Endothelial cell (in vitro differentiated cells): ENCODE measurements around the gene TUSC1. TPM values are rescaled to one million over a fixed set of nuclear protein-coding genes. Genes with fewer than 3 reads are reported as not detected.
"Not testable (repeated sequence)": the region's sequence is repeated elsewhere in the genome, so short reads cannot be mapped to it uniquely, and the experiment has no call there.

ENCODE experiments used
- DNase-seq: peaks from one replicate; pipeline ENCODE4 v3.0.0; 2021; ENCODE audit warnings: low spot score
- H3K27ac Mint-ChIP-seq: one replicate; pipeline ENCODE4 v1.8.0; 2021; ENCODE audit warnings: mixed read lengths, inconsistent platforms; ENCODE audit not compliant: unreplicated experiment
- H3K27me3 Mint-ChIP-seq: one replicate; pipeline ENCODE4 v1.8.0; 2021; ENCODE audit warnings: mild to moderate bottlenecking, moderate library complexity, mixed read lengths, inconsistent platforms; ENCODE audit not compliant: unreplicated experiment
- H3K36me3 Mint-ChIP-seq: one replicate; pipeline ENCODE4 v1.8.0; 2021; ENCODE audit warnings: mild to moderate bottlenecking, low read depth, mixed read lengths, inconsistent platforms; ENCODE audit not compliant: unreplicated experiment
- H3K4me1 Mint-ChIP-seq: one replicate; pipeline ENCODE4 v1.8.0; 2021; ENCODE audit warnings: mild to moderate bottlenecking, mixed read lengths, inconsistent platforms; ENCODE audit not compliant: unreplicated experiment
- H3K4me3 Mint-ChIP-seq: one replicate; pipeline ENCODE4 v1.8.0; 2021; ENCODE audit warnings: mild to moderate bottlenecking, mixed read lengths, inconsistent platforms; ENCODE audit not compliant: unreplicated experiment
- H3K9me3 Mint-ChIP-seq: one replicate; pipeline ENCODE4 v1.8.0; 2021; ENCODE audit warnings: mixed read lengths, inconsistent platforms; ENCODE audit not compliant: unreplicated experiment
- total RNA-seq: library from RNA; stranded (reverse); fragmentation: NEBNext Ultra II Directional; extraction: Animal tissue kit (Norgen Biotek cat#: 25700); gene quantifications from one replicate; pipeline ENCODE4 v1.2.1, GENCODE V29; 2021; ENCODE audit not compliant: unreplicated experiment
- TF ChIP-seq, protein P1 (sequence below): fragments of 200-600 bp; sonication (generic); IDR thresholded peaks from one replicate; pipeline ENCODE4 v1.5.0; 2021; ENCODE audit warnings: antibody characterized with exemption; ENCODE audit not compliant: unreplicated experiment

Gene TUSC1
- total RNA-seq, 1 donor from 2014 or later, result 3.8 TPM

GRCh38 chr9:25677301-25678146, 720 bp downstream of the TUSC1 start:
- Mint-ChIP-seq H3K4me1 (peaks cover 4% of the 10 kb centered on the region), H3K4me3 (peak overlapping the region; percentile 85), H3K9me3 (no peaks in the 10 kb centered on the region), H3K27me3 (no peaks in the 10 kb centered on the region), H3K36me3 (no peaks in the 10 kb centered on the region), H3K27ac (peak overlapping the region; percentile 26)
- DNase-seq, result peak; percentile 59
- TF ChIP-seq, protein P1, sequence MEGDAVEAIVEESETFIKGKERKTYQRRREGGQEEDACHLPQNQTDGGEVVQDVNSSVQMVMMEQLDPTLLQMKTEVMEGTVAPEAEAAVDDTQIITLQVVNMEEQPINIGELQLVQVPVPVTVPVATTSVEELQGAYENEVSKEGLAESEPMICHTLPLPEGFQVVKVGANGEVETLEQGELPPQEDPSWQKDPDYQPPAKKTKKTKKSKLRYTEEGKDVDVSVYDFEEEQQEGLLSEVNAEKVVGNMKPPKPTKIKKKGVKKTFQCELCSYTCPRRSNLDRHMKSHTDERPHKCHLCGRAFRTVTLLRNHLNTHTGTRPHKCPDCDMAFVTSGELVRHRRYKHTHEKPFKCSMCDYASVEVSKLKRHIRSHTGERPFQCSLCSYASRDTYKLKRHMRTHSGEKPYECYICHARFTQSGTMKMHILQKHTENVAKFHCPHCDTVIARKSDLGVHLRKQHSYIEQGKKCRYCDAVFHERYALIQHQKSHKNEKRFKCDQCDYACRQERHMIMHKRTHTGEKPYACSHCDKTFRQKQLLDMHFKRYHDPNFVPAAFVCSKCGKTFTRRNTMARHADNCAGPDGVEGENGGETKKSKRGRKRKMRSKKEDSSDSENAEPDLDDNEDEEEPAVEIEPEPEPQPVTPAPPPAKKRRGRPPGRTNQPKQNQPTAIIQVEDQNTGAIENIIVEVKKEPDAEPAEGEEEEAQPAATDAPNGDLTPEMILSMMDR, result no peak

DNA sequence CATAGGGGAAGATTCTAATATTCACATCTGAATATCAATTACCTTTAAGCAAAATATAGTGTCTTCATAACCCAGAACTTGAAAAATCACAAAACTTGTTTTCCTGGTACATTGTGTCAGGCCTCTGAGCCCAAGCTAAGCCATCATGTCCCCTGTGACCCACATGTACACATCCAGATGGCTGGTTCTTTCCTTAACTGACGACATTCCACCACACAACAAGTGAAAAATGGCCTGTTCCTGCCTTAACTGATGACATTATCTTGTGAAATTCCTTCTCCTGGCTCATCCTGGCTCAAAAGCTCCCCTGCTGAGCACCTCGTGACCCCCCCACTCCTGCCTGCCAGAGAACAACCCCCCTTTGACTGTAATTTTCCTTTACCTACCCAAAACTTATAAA, 2.4 kb downstream of the TUSC1 start:
- H3K4me1 Mint-ChIP-seq, H3K9me3 Mint-ChIP-seq, H3K4me3 Mint-ChIP-seq, H3K27me3 Mint-ChIP-seq, H3K36me3 Mint-ChIP-seq, DNase-seq, H3K27ac Mint-ChIP-seq: not testable (repeated sequence)

- Mint-ChIP-seq H3K36me3 (no peaks in the 10 kb centered on the region), H3K27me3 (no peaks in the 10 kb centered on the region), H3K4me3 (no peak overlapping the region), H3K27ac (no peak overlapping the region), H3K9me3 (no peaks in the 10 kb centered on the region), H3K4me1 (no peaks in the 10 kb centered on the region)
- TF ChIP-seq, protein P1, result no peak
- no peak for DNase-seq
These were observed 19.7 kb downstream of the TUSC1 start for GRCh38 chr9:25658571-25658970.

DNA sequence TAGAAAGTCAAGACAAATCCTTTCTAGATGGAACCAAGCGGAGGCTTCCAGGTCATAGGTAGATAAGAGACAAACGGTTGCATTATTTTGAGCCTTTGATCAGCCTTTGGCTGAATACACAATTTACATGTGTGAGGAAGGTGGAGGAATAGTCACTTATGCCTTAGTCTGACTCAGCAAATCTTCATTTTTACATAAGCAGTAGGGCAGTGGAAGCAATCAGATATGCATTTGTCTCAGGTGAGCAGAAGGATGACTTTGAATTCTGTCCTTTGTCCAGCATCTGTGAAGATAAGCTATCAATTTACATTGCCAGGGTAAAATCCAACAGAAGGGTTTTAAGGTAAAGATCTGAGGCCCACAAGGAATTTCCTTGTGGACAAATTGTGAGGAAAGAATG, 23.8 kb downstream of the TUSC1 start:
- H3K36me3 Mint-ChIP-seq, result no peaks in the 10 kb centered on the region
- H3K27ac Mint-ChIP-seq, result no peak overlapping the region
- TF ChIP-seq, protein P1, result no peak

DNA sequence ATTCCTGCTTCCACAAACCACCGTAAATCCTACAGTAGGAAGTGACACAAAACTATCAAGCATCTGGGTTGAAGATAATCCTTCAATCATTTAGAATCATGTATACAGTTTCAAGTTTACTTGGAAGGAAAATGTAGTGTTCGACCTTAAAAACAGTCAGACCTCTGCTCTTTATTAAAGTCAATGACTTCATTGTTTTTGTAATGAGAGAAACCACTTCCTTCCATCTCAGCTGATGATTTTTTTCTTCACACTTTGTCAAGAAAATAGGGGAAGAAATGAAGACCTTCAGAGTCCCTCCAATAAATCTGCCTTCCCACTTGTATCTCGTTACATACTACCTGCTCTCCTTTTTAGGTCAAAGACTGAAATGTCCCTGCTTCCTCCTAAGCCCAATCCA, 30.1 kb downstream of the TUSC1 start:
- no peak for DNase-seq
- Mint-ChIP-seq H3K27ac (no peak overlapping the region), H3K9me3 (no peaks in the 10 kb centered on the region), H3K4me1 (no peaks in the 10 kb centered on the region), H3K36me3 (no peaks in the 10 kb centered on the region), H3K4me3 (no peak overlapping the region), H3K27me3 (no peaks in the 10 kb centered on the region)
- TF ChIP-seq, protein P1, result no peak

More for the DNA sequence above, 23.8 kb downstream of the TUSC1 start:
- Mint-ChIP-seq H3K27me3 (no peaks in the 10 kb centered on the region), H3K9me3 (no peaks in the 10 kb centered on the region), H3K4me3 (no peak overlapping the region), H3K4me1 (no peaks in the 10 kb centered on the region)
- DNase-seq, result no peak
